HG02610 (cell line): ENCODE measurements around the gene RGS9.
"Not testable (repeated sequence)": the region's sequence is repeated elsewhere in the genome, so short reads cannot be mapped to it uniquely, and the experiment has no call there.

Experiments used
- ATAC-seq: cut with Tn5 transposase; IDR thresholded peaks from one replicate; pipeline ENCODE4 v1.9.1; 2021; ENCODE audit warnings: mild to moderate bottlenecking, moderate library complexity; ENCODE audit not compliant: unreplicated experiment

RGS9 gene

GRCh38 chr17:65180752-65181236 is 43.6 kb downstream of the RGS9 start:
- not testable (repeated sequence) for ATAC-seq

GRCh38 chr17:65181237-65182061 is 44.3 kb downstream of the RGS9 start:
- peak; percentile 78 for ATAC-seq

- ATAC-seq, result peak; percentile 17
Observed at GRCh38 chr17:65182233-65182632, 45.1 kb downstream of the RGS9 start.

GRCh38 chr17:65183736-65184135 is 46.6 kb downstream of the RGS9 start:
- ATAC-seq, result no peak

- ATAC-seq, result no peak
Observed at GRCh38 chr17:65184235-65184959, 47.2 kb downstream of the RGS9 start.

- ATAC-seq, result no peak
Observed at GRCh38 chr17:65185062-65185461, 47.9 kb downstream of the RGS9 start.

- ATAC-seq, result no peak
Observed at GRCh38 chr17:65185668-65186382, 48.7 kb downstream of the RGS9 start.

- ATAC-seq, result no peak
Observed at GRCh38 chr17:65190467-65191097, 53.4 kb downstream of the RGS9 start.

- ATAC-seq, result no peak
Observed at GRCh38 chr17:65191811-65192740, 54.9 kb downstream of the RGS9 start.

- no peak for ATAC-seq
Observed at GRCh38 chr17:65193305-65193704, 56.1 kb downstream of the RGS9 start.

- ATAC-seq, result no peak
Observed at GRCh38 chr17:65193716-65194293, 56.6 kb downstream of the RGS9 start.

- no peak for ATAC-seq
Observed at GRCh38 chr17:65194670-65195334, 57.6 kb downstream of the RGS9 start.

- no peak for ATAC-seq
Observed at GRCh38 chr17:65195716-65196115, 58.5 kb downstream of the RGS9 start.

GRCh38 chr17:65196617-65197016 is 59.4 kb downstream of the RGS9 start:
- no peak for ATAC-seq

GRCh38 chr17:65197201-65197600 is 60.0 kb downstream of the RGS9 start:
- ATAC-seq, result no peak

GRCh38 chr17:65198653-65199382 is 61.6 kb downstream of the RGS9 start:
- no peak for ATAC-seq

GRCh38 chr17:65201331-65201730 is 64.2 kb downstream of the RGS9 start:
- no peak for ATAC-seq

- ATAC-seq, result no peak
Observed at GRCh38 chr17:65202844-65203571, 65.8 kb downstream of the RGS9 start.
